NK-92 treated with Interleukin-12 subunit alpha and Interleukin-12 subunit beta, amount 100 ng/mL, for 24 hours (cell line): ENCODE measurements around the gene FSD1L.
"Not testable (repeated sequence)": the region's sequence is repeated elsewhere in the genome, so short reads cannot be mapped to it uniquely, and the experiment has no call there.

ENCODE experiments used
- DNase-seq: peaks from one replicate; lab custom pipeline; 2025; lab: John Stamatoyannopoulos, UW

FSD1L gene

GRCh38 chr9:105557804-105558610 is 110.2 kb downstream of the FSD1L start, which contains the start of gene FKTN:
FKTN (plus strand) TSS chr9:105558131; CDS start chr9:105575033, 16,902 bp downstream.
- peak; percentile 63 for DNase-seq

- DNase-seq = no peak
These were observed 124.6 kb downstream of the FSD1L start for GRCh38 chr9:105572455-105572854.

GRCh38 chr9:105579952-105580351 is 132.1 kb downstream of the FSD1L start:
- DNase-seq = not testable (repeated sequence)

GRCh38 chr9:105581550-105581949 is 133.7 kb downstream of the FSD1L start:
- not testable (repeated sequence) for DNase-seq

DNA sequence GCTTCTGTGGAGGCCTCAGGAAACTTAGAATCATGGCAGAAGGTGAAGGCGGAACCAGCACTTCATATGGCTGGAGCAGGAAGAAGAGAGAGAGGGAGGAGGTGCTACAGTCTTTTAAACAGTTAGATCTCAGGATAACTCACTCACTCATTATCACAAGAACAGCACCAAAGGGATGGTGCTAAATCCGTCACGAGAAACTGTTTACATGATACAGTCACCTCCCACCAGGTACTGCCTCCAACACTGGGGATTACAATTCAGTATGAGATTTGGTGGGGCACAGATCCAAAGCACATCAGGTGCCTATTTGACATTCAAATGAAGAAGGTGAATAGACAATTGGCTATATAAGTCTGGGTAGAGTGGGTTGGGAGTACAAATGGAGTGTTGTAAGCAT is 145.3 kb downstream of the FSD1L start:
- no peak for DNase-seq
